ENCODE data around the gene TMEM63B.

Gene TMEM63B

GRCh38 chr6:44156494-44157151 is 29.3 kb downstream of the TMEM63B start:
- TF ChIP-seq, protein P1, sequence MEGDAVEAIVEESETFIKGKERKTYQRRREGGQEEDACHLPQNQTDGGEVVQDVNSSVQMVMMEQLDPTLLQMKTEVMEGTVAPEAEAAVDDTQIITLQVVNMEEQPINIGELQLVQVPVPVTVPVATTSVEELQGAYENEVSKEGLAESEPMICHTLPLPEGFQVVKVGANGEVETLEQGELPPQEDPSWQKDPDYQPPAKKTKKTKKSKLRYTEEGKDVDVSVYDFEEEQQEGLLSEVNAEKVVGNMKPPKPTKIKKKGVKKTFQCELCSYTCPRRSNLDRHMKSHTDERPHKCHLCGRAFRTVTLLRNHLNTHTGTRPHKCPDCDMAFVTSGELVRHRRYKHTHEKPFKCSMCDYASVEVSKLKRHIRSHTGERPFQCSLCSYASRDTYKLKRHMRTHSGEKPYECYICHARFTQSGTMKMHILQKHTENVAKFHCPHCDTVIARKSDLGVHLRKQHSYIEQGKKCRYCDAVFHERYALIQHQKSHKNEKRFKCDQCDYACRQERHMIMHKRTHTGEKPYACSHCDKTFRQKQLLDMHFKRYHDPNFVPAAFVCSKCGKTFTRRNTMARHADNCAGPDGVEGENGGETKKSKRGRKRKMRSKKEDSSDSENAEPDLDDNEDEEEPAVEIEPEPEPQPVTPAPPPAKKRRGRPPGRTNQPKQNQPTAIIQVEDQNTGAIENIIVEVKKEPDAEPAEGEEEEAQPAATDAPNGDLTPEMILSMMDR (IDR thresholded peaks at IDR 0.05; ENCODE audit: insufficient read depth, missing control alignments), result no peak
- no peak for FAIRE-seq

GRCh38 chr6:44157152-44157521 is 29.8 kb downstream of the TMEM63B start:
- DNase-seq (ENCODE audit: insufficient read length, low spot score) (no peak), FAIRE-seq (no peak)
- TF ChIP-seq, protein P1 (IDR thresholded peaks at IDR 0.05; ENCODE audit: insufficient read depth, missing control alignments), result no peak

More at GRCh38 chr6:44156494-44157151, 29.3 kb downstream of the TMEM63B start:
- DNase-seq (ENCODE audit: insufficient read length, low spot score), result no peak

- no peak for DNase-seq (ENCODE audit: insufficient read length, low spot score)
- no peak for FAIRE-seq
- TF ChIP-seq, protein P1 (IDR thresholded peaks at IDR 0.05; ENCODE audit: insufficient read depth, missing control alignments), result no peak
These were observed 31.4 kb downstream of the TMEM63B start, which contains the start of gene CAPN11 for GRCh38 chr6:44158770-44159228. TSS of gene CAPN11 (plus strand) at chr6:44158820. CDS start at chr6:44158849, 29 bp downstream.

GRCh38 chr6:44161997-44162338 is 34.6 kb downstream of the TMEM63B start:
- FAIRE-seq, result no peak
- DNase-seq (ENCODE audit: insufficient read length, low spot score), result no peak
- TF ChIP-seq, protein P1 (IDR thresholded peaks at IDR 0.05; ENCODE audit: insufficient read depth, missing control alignments), result no peak

DNA sequence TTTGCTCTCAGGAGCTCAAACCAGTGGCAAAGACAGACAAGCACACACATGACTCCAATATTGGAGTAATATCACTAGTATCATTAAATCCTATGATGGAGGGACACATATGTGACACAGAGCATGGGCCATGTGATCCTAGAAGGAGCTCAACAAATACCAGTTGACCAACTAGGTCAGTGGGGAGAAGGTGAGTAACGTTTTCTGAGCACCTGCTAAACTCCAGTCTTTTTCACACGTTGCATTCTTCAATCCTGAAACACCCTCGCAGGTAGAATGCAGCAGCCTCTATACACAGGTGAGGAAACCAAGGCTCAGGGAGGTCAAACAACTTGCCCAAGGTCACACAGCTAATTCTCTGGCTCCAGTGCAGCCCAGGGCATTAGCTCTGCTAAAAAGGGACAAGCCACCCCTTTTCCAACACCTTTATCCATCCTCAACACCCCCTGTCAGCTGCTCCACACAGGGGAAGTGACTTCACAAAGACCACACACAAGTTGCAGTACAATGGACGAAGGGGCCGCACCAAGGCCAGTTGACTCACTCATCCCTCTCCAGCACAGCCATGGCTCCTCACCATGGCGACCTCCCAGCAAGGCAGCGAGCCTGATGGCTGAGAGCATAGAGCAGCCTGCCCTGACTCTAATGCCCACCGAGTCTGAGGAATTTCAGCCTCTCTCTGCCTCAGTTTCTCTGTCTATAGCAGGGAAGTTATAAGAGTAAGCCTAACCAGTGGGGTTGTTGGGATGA is 35.7 kb downstream of the TMEM63B start:
- no peak for FAIRE-seq
- TF ChIP-seq, protein P1 (IDR thresholded peaks at IDR 0.05; ENCODE audit: insufficient read depth, missing control alignments), result no peak
- DNase-seq (ENCODE audit: insufficient read length, low spot score), result no peak

- TF ChIP-seq, protein P1 (IDR thresholded peaks at IDR 0.05; ENCODE audit: insufficient read depth, missing control alignments), result no peak
- FAIRE-seq (no peak), DNase-seq (ENCODE audit: insufficient read length, low spot score) (no peak)
These were observed 38.8 kb downstream of the TMEM63B start for GRCh38 chr6:44166116-44166515.
